AG20443 (cell line): ENCODE data around the gene TOR4A.
"Not testable (repeated sequence)": the region's sequence is repeated elsewhere in the genome, so short reads cannot be mapped to it uniquely, and the experiment has no call there.

Experiments
- DNase-seq: peaks from one replicate; pipeline ENCODE4 v3.0.0; 2012; ENCODE audit warnings: low spot score, mixed read lengths

Gene TOR4A

GRCh38 chr9:137252555-137253506 lies 24.7 kb upstream of the TOR4A start:
- DNase-seq = no peak

DNA sequence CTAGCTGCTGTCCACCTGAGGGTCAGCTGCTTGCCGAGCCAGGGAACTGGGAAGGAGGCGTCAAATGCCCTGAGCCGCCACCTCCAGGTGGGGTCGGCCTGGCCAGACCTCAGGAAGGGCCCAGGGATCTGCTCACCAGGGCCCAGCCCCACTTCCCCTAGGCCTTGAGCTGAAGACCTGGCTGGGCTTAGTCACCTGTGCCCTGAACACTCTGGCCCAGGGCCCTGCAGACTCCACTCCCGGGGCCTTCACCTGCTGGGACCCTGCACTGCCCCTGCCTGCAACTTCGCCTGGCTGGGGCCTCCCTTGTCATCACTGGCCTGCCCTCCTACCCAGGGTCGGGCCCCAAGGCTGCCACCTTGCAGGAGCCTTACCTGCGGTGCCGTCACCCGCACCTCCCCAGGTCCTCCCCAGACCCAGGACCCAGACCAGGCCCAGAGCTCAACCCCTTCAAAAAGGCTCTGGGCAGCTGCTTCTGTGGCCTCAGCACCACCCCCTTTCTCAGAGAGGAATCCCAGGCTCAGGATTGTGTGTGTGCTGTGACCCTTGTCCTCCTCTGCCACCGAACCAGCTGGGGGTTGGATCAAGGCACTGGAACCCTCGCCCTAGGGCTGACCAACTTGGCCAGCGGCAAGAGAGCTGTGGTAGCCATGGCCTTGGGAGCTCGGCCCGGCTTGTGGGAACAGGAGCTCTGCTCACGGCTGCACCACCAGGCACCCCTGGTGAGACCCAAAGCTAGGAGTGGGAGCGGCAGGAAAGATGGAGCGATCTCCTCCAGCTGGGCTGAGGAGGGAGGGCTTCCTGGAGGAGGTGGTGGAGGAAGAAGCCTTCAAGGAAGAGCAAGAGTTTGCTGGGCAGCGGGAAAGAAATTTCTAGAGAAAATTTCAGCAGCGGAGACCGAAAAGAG lies 23.6 kb upstream of the TOR4A start:
- no peak for DNase-seq

DNA sequence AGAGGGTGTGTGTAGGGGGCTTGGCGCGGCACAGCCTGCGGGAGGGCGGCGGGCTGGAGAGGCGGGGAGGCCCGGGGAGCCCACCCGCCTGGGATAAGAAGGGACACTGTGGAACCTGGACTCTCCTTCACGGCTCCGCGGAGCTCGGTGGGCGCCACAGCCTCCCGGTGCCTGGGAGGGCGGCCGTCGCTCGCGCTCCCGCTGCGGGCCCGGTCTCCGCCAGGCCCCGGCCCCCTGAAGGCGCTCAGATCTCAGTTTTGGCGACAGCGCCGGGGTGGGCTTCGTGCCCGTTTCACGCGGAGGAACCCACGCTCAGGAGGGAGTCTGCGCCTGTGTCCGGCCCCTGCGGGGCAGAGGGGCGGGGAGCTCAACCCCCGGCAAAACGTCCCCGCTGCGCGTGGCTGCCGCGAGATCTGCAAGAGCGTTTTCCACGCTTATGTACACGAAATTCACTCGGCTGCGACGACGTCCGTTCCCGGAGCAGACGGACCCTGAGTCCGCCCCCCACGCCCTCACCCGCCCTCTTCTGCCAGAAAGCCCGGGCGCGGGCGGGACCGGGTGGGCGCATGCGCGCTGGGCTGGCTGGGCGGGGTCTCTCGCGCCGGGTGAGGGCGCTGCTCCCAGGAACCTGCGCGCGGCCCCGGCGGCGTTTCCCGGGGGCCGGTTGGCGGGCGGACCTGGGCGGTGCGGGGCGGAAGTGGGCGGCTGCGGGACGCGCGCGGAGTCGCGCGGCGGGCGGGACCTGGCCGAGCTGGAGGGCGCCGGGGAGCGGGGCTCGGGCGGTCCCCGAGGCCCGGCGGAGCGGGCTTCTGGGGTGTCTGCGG lies 22.7 kb upstream of the TOR4A start, which contains the start of gene NELFB:
Gene NELFB (plus strand): TSS at position 704 of the 824 bp plus-strand sequence.
- peak; percentile 100 for DNase-seq

GRCh38 chr9:137255448-137256114 lies 21.9 kb upstream of the TOR4A start:
- DNase-seq = no peak

DNA sequence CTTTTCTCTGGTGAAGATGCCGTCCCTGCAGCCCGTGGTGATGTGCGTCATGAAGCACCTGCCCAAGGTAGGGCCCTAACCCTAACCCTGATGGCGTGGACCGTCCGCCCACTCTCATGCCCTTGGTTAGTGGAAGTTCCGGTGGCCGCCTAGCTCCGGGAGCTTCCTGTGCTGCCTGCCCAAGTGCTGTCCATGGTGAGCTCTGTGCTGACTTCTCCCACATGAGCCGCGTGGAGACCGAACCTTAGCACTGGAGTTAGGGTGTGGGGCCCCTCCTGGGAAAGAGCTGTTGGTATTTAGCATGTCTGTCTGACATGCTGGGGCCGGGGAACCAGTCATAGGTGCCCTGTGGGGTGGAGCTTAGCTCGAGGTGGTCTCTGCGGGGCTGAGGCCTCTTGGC lies 21.2 kb upstream of the TOR4A start:
- DNase-seq = no peak

- DNase-seq = no peak
Measured at GRCh38 chr9:137256856-137257255, 20.7 kb upstream of the TOR4A start.

GRCh38 chr9:137262173-137262908 lies 15.2 kb upstream of the TOR4A start:
- DNase-seq = not testable (repeated sequence)

DNA sequence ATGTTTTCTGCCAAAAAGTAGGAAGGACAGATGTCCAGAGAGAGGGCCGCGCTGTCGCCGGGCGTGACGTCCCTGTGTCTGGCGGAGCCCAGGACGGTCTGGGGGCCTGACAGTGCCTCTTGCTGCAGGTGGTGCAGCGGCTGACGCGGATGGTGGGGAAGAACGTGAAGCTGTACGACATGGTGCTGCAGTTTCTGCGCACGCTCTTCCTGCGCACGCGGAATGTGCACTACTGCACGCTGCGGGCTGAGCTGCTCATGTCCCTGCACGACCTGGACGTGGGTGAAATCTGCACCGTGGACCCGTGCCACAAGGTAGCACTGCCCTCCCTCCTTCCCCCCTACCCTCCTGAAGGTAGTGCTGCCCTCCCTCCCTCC lies 14.6 kb upstream of the TOR4A start:
- no peak for DNase-seq

DNA sequence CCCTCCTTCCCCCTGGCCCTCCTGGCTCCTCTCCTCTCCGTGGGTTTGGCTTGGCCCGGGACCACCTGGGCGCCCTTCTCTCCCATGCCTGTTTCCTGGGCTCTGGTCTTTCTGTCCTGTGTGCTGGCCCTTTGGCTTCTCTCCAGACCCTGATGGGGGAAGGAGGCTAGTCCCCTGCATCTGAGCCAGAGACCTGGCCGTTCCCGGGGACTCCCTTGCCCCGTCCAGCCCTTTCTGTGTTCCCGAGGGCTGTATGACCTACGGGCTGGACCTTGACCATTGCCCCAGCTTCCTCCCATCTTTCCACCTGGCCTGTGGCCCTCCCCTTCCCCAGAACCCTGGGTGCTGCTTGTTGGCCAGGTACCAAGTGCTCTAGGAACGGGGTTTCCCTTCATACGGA lies 14.0 kb upstream of the TOR4A start:
- DNase-seq = no peak

DNA sequence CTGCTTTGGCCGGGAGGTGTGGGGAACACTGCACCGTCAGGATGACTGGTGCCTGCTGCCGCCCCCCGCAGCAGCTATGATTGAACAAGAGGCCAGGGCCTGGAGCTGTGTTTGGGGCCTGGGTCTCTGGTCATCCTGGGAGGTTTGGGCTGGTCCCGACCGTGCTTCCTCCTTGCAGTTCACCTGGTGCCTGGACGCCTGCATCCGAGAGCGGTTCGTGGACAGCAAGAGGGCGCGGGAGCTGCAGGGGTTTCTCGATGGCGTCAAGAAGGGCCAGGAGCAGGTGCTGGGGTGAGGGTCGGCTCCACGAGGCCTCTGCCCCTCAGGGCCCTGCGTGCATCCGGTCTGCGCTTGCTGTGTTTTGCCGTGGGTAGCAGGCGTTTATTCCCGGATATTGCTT lies 13.5 kb upstream of the TOR4A start:
- no peak for DNase-seq

DNA sequence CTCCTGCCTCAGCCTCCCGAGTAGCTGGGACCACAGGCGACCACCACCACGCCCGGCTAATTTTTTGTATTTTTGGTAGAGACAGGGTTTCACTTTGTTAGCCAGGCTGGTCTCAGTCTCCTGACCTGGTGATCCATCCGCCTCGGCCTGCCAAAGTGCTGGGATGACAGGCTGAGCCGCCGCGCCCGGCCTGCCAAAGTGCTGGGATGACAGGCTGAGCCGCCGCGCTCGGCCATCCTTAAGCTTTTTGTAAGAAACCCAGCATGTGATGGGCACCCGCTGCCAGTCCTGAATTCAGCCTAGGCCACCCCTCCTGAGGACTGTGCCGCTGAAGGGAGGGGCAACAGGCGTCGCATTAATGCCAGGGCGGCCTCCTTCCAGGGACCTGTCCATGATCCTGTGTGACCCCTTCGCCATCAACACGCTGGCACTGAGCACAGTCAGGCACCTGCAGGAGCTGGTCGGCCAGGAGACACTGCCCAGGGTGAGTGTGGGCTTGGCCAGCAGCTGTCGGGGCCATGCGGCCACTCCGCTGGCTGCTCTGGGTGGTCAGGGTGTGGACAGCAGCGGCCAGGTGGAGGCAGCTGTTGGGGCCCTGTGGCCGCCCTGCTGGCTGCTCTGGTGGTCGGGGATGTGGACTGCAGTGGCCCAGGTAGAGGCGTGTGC lies 11.9 kb upstream of the TOR4A start:
- DNase-seq = no peak

- no peak for DNase-seq
Measured at GRCh38 chr9:137266162-137266527, 11.4 kb upstream of the TOR4A start.

- no peak for DNase-seq
Measured at GRCh38 chr9:137266585-137267453, 10.7 kb upstream of the TOR4A start.

DNA sequence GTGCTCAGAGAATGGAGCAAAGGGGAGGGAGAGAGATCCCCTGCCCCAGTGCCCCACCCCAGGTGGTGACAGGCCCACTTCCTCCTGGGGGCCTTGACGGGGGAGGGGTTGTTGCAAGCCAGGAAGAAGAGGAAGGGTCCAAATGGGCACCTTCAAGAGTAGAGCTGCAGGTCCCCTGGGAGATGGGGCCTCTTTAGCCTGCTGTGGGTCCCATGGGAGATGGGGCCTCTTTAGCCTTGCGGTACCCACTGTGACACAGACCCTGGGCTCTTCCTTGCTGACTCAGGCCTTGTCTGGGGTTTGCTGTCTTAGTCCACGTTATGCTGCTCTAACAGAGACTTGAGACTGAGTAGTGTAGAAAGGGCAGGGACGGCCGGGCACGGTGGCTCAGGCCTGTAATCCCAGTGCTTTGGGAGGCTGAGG lies 9.6 kb upstream of the TOR4A start:
- no peak for DNase-seq

GRCh38 chr9:137268538-137269201 lies 8.9 kb upstream of the TOR4A start:
- DNase-seq = no peak

DNA sequence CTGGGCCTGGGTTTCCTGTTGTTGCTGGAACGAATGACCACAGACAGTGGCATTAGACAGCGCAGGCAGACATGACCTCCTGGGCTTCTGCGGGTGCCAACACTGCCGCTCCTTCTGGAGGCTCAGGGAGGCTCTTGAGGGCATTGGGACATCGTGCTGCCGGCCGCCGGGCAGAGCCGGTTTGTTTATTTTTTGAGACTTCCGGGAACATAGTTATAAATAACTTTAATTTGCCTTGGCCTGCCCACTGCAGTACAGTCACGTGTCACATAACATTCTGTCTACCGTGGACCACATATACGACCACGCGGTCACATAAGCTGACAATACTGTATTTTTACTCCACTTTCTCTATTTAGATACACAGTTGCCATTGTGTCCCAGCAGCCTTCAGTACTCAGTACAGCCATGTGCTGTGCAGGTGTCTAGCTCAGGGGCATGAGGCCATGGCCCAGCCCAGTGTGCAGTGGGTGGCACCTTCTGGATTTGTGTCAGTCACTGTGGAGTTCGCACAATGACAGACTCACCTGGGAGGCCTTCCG lies 8.2 kb upstream of the TOR4A start:
- DNase-seq = no peak

- no peak for DNase-seq
Measured at GRCh38 chr9:137270929-137271695, 6.4 kb upstream of the TOR4A start.

DNA sequence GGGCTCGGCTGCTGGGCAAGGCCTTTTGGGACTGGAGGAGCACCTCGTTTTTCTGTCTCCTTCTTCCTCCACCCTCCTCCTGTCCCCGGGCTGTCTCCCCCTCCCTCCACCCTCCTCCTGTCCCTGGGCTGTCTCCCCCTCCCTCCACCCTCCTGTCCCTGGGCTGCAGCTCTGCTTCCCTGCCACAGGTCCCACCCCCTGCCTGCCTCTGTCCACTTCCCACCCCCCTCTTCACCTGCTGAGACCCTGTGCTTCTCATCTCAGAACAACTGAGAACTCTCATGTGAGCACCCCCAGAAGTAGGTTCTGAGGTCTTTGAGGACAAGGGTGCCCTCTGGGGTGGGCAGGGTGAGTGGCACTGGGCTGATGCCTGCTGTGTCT lies 5.8 kb upstream of the TOR4A start:
- DNase-seq = no peak
